OCI-LY7 (cell line): ENCODE results near the gene BZW1. TPM values are rescaled to one million over a fixed set of nuclear protein-coding genes. Genes with fewer than 3 reads are reported as not detected.

Experiments
- BruUV-seq: library from RNA; stranded (reverse); fragments of 400-500 nt; replicated peaks from 2 replicates; lab custom pipeline; 2021; lab: Mats Ljungman, UMichigan
- CTCF ChIA-PET: fragments of 300-600 bp; sonication (Branson Sonifier 250); formaldehyde crosslinking; loops from one replicate; lab custom pipeline; 2022; ENCODE audit warnings: antibody characterized with exemption; ENCODE audit not compliant: unreplicated experiment; lab: Charles Lee
- POLR2A ChIA-PET: fragments of 300-600 bp; sonication (Branson Sonifier 250); formaldehyde crosslinking; loops from one replicate; lab custom pipeline; 2022; ENCODE audit warnings: antibody characterized with exemption; lab: Charles Lee
- DNase-seq: peaks from one replicate; pipeline ENCODE4 v3.0.0-alpha.2; 2015; ENCODE audit warnings: low spot score
- H2AFZ ChIP-seq: fragments of 200-600 bp; sonication (generic), shearing (Covaris generic); 2 replicates; pipeline ENCODE4 v1.6.1; 2014; ENCODE audit warnings: mild to moderate bottlenecking, antibody characterized with exemption, low read length, moderate library complexity
- H3K27ac ChIP-seq: fragments of 200-600 bp; sonication (generic); 2 replicates; pipeline ENCODE4 v1.5.1; 2014; ENCODE audit warnings: mixed run types, low read depth, mild to moderate bottlenecking, moderate library complexity, low read length, inconsistent platforms; ENCODE audit not compliant: poor library complexity, severe bottlenecking
- H3K36me3 ChIP-seq: fragments of 200-600 bp; sonication (generic); 2 replicates; pipeline ENCODE4 v1.6.1; 2014; ENCODE audit warnings: mild to moderate bottlenecking, antibody characterized with exemption, low read length, moderate library complexity, mixed read lengths; ENCODE audit not compliant: insufficient read depth
- H3K4me1 ChIP-seq: fragments of 200-600 bp; sonication (generic); 2 replicates; pipeline ENCODE4 v1.5.1; 2014; ENCODE audit warnings: mild to moderate bottlenecking, low read length; ENCODE audit not compliant: insufficient read depth, poor library complexity, severe bottlenecking
- H3K4me2 ChIP-seq: fragments of 200-600 bp; sonication (generic); 2 replicates; pipeline ENCODE4 v1.6.1; 2014; ENCODE audit warnings: mild to moderate bottlenecking, low read length
- H3K4me3 ChIP-seq: fragments of 200-600 bp; sonication (generic); 2 replicates; pipeline ENCODE4 v1.5.1; 2014; ENCODE audit warnings: mild to moderate bottlenecking, low read depth, low read length; ENCODE audit not compliant: poor library complexity, severe bottlenecking
- H3K79me2 ChIP-seq: fragments of 200-600 bp; sonication (generic); 2 replicates; pipeline ENCODE4 v1.6.1; 2016; ENCODE audit warnings: low read depth, mild to moderate bottlenecking, low read length, moderate library complexity, mixed read lengths; ENCODE audit not compliant: insufficient read depth
- H3K9me2 ChIP-seq: fragments of 200-600 bp; sonication (generic); 2 replicates; pipeline ENCODE4 v1.6.1; 2016; ENCODE audit warnings: mild to moderate bottlenecking, low read length, mixed read lengths; ENCODE audit not compliant: insufficient read depth
- H3K9me3 ChIP-seq: fragments of 200-600 bp; sonication (generic); 2 replicates; pipeline ENCODE4 v1.6.1; 2014; ENCODE audit warnings: mild to moderate bottlenecking, mixed run types, low read length, mixed read lengths
- H4K20me1 ChIP-seq: fragments of 200-600 bp; sonication (generic); 2 replicates; pipeline ENCODE4 v1.6.1; 2014; ENCODE audit warnings: mild to moderate bottlenecking, antibody characterized with exemption, low read length, moderate library complexity, mixed read lengths; ENCODE audit not compliant: insufficient read depth
- CTCF ChIP-seq: fragments of 200-600 bp; sonication (generic); conservative IDR thresholded peaks from 2 replicates; pipeline ENCODE4 v1.5.1; 2014; ENCODE audit warnings: mild to moderate bottlenecking, antibody characterized with exemption, low read length, moderate library complexity, mixed read lengths
- EZH2phosphoT487 ChIP-seq: fragments of 200-600 bp; sonication (generic); IDR thresholded peaks from 2 replicates; pipeline ENCODE4 v1.6.1; 2018; ENCODE audit warnings: low read depth, borderline replicate concordance, mild to moderate bottlenecking, mixed run types, antibody characterized with exemption, low read length, moderate library complexity, mixed read lengths
- intact Hi-C: fragments of 100-400 bp; cut with micrococcal nuclease; formaldehyde crosslinking; loops from one replicate; pipeline ENCODE4 v1.10.0; 2022; ENCODE audit not compliant: unreplicated experiment
- total RNA-seq, 2 experiments: library from RNA; depleted of rRNA in 1 of 2; stranded (reverse); fragments of >200 nt in 1 of 2; shearing (Covaris generic) in 1 of 2; gene quantifications; 2 replicates each; pipeline ENCODE4 v1.2.3, GENCODE V29; 2014 to 2022

BZW1 gene
- total RNA-seq, 2 experiments from 2014 or later = 180 to 183 TPM

- DNase-seq = no peak
- Histone ChIP-seq H3K4me2 (no peak overlapping the region), H3K27ac (no peak overlapping the region)
Measured at GRCh38 chr2:200781616-200782015, 30.1 kb upstream of the BZW1 start.

GRCh38 chr2:200782251-200782650 lies 29.5 kb upstream of the BZW1 start:
- intact Hi-C loops = no loop called here
- no peaks in the 10 kb centered on the region for H3K36me3 ChIP-seq
- CTCF ChIA-PET = no interaction called here
- no peaks in the 10 kb centered on the region for H3K9me2 ChIP-seq
- no peak for DNase-seq
- H3K9me3 ChIP-seq = no peaks in the 10 kb centered on the region
- H3K4me3 ChIP-seq = no peak overlapping the region
- no peaks in the 10 kb centered on the region for H4K20me1 ChIP-seq
- no peak for TF ChIP-seq CTCF
- TF ChIP-seq EZH2phosphoT487 = no peak
- no TSS peak for BruUV-seq
- no peak overlapping the region for H3K27ac ChIP-seq
- H3K79me2 ChIP-seq = no peaks in the 10 kb centered on the region
- no peak overlapping the region for H2AFZ ChIP-seq
- POLR2A ChIA-PET = no interaction called here
- no peaks in the 10 kb centered on the region for H3K4me1 ChIP-seq
- H3K4me2 ChIP-seq = no peak overlapping the region

More at GRCh38 chr2:200781616-200782015, 30.1 kb upstream of the BZW1 start:
- Histone ChIP-seq H2AFZ (no peak overlapping the region), H3K9me2 (no peaks in the 10 kb centered on the region), H4K20me1 (no peaks in the 10 kb centered on the region), H3K79me2 (no peaks in the 10 kb centered on the region), H3K36me3 (no peaks in the 10 kb centered on the region), H3K4me1 (no peaks in the 10 kb centered on the region), H3K4me3 (no peak overlapping the region), H3K9me3 (no peaks in the 10 kb centered on the region)
- TF ChIP-seq CTCF (no peak), EZH2phosphoT487 (no peak)
- intact Hi-C loops = no loop called here
- no TSS peak for BruUV-seq
- CTCF ChIA-PET = no interaction called here
- POLR2A ChIA-PET = no interaction called here

- Histone ChIP-seq H3K9me2 (no peaks in the 10 kb centered on the region), H3K79me2 (no peaks in the 10 kb centered on the region), H3K27ac (no peak overlapping the region), H4K20me1 (no peaks in the 10 kb centered on the region), H3K9me3 (no peaks in the 10 kb centered on the region), H3K36me3 (no peaks in the 10 kb centered on the region), H3K4me3 (no peak overlapping the region), H3K4me2 (no peak overlapping the region), H3K4me1 (no peaks in the 10 kb centered on the region), H2AFZ (no peak overlapping the region)
- no TSS peak for BruUV-seq
- intact Hi-C loops = no loop called here
- no peak for DNase-seq
- ChIA-PET POLR2A (interaction anchor here (0.9 to 1.8 kb wide), 2 partner anchors 9 to 37 kb away, joined by 3 to 4 read pairs; no protein-coding TSS in a partner anchor), CTCF (no interaction called here)
- TF ChIP-seq CTCF (no peak), EZH2phosphoT487 (no peak)
Measured at GRCh38 chr2:200784215-200784614, 27.5 kb upstream of the BZW1 start.
